HG02610 (cell line): Measurements from ENCODE around the gene ARHGEF1.
"Not testable (repeated sequence)": the region's sequence is repeated elsewhere in the genome, so short reads cannot be mapped to it uniquely, and the experiment has no call there.

Experiments used
- ATAC-seq: cut with Tn5 transposase; IDR thresholded peaks from one replicate; pipeline ENCODE4 v1.9.1; 2021; ENCODE audit warnings: mild to moderate bottlenecking, moderate library complexity; ENCODE audit not compliant: unreplicated experiment

Gene ARHGEF1

DNA sequence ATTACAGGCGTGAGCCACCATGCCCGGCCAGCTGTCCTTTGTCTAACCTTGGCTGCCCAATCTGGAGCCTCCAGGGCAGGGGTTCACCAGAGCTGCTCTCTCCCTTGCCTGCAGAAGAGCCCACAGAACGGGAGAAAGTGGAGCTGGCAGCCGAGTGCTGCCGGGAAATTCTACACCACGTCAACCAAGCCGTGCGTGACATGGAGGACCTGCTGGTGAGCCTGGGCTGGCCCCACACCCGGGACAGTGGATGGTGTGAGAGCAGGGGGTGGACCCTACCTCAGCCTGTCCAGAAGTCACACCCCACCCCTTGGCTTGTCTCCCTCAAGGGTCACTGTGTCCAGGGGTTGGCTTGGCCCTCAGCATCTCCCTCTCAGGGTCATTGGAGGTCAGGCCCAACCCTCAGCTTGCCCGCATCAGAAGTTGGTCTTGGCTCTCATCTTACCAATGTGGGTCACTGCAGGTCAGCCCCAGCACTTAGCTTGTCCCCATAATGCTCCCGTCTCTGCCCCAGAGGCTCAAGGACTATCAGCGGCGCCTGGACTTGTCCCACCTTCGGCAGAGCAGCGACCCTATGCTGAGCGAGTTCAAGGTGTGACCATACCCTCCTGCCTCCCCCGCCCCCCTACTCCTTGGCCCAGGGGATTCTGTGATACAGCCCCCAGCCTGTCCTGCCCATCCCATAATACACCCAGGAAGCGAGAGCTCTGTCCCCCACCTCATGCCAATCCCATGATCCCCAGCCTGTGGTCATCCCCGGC, 20.4 kb downstream of the ARHGEF1 start:
- no peak for ATAC-seq

DNA sequence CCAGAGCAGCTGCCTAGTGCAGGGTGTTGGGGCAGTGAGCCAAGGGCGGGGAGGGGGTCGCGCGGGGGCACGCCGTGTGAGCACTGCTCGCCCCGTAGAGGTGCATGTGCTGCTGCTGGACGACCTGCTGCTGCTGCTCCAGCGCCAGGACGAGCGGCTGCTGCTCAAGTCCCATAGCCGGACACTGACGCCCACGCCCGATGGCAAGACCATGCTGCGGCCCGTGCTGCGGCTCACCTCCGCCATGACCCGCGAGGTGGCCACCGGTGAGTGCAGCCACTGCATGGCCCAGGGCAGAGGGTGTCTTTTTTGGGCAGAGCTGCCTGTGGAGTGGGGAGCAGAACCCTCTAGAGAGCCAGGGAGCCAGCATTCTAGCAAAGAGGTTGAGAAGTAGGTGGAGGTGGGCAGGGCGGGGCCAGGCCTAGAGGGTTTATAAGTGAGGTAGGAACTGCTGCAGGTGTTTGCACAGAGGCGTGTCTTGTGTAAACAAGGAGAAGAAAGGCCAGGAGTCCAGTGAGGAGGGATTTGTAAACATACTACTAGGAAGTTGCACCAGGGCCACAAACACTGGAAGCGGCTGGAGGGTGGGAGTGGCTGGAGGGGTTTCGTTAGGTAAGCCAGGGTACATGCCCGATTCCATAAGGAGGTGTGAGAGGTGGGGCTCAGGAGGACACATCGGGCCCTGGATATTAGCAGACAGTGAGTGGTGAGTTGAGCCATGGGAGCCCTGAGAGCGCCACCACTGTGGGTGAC, 21.3 kb downstream of the ARHGEF1 start:
- ATAC-seq: no peak

GRCh38 chr19:41905273-41906002, 22.5 kb downstream of the ARHGEF1 start:
- no peak for ATAC-seq

DNA sequence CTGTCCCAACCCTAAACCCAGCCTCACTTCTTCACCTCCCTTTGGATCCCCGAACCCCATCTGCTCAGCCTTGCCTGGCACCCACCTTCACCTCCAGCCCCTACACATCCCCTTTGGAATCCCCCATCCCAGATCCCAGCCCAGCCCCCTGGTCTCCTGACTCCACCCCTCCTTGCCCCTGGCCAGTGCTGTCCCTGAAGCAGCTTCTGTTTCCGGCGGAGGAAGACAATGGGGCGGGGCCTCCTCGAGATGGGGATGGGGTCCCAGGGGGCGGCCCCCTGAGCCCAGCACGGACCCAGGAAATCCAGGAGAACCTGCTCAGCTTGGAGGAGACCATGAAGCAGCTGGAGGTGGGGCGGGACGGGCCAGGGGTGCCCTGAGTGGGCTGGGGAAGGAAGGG, 23.3 kb downstream of the ARHGEF1 start:
- ATAC-seq: no peak

DNA sequence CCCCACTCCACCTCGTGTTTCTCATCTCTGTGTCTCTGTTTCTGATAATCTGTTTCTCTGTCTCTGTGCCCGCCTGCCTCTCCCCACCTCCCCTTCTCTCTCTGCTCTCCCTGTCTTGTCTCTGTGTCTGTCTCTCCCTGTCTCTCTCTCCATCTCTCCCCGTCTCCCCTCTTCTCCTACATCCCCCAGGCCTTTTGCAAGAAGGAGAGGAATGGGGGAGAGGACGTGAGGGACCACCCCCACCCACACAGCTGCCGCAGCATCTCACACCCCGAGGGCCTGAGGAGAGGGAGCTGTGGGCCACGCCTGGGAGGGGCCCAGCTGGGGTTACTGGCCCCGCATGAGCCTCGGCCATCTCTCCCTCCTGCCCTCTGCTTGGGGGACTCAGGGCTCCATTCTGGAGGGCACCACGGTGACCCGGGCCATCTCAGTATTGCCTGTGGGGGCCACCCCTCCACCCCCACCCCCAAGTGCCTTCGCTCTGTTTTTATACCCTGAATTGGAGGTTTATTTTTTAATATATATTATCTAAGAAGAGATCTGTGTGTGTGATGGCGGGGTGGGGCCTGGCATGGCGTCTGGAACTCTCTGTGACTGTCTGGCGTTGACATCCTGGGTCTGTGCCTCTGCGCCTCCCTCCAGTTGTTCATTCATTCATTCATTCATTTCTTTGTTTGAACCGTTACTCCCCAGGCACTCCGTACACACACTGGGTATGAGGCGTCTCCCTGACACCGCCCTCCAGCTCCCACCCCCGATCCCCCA, 24.1 kb downstream of the ARHGEF1 start:
- no peak for ATAC-seq

DNA sequence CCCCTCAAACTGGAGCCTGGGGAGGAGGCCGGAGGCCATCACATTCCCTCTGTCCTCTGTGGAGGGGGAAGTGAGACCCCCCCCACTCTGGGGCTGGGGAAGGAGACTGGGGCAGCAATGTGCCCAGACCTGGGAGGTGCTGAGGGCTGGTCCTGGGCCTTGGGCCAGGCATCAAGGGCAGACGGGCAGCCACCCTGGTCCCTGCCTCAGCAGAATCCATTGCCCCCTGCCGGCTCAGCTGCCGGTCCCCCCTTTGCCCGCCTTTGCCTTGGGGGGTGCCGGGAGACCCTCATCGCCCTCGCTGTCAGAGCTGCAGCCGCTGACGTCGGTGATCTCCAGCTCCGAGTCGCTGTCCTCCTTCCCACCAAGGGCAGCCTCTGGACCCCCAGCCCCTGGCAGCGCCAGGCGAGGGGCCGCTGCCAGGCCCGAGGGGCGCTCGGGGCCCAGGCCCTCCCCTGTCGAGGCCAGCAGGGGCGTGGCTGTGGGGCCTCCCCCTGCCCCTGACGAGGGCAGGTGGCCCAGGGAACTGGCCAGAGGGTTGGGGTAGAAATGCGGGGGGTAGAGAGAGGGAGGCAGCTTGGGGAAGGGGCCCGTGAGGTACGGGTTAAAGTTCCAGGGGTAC, 25.1 kb downstream of the ARHGEF1 start:
- ATAC-seq: no peak

DNA sequence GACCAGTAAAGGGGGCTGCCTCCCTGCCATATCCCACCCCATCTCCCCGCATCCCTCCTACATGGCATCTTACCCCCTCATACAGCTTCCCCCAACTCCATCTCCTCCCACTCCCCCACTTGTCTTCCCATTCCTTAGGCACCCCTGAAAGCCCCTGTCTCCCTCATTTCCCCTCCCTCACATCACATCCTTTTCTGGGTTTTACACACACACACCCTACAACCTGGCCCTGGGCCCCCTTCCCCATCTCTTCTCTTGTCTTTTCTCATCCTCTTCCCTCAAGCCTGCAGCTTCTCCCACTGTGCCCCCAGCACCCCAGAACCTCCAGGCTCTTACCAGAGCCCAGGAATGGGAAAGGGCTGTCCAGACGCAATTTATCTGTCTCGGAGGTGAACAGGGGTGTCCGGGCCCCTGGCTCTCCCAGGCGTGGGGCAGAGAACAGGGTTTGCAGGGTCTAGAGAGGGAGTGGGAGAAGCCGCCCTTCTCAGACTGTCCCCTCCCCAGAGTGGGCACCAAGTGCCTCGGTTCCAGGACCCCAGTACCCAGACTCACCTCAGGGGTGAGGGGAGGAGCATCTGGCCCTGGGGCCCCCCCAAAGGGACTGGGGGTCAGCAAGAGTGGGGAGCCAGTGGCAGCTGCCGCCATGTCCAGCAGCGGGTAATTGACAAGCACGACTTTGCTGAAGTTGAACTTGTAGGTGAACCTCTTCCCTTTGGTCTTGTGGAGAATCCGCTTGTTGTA, 25.9 kb downstream of the ARHGEF1 start:
- ATAC-seq: no peak

DNA sequence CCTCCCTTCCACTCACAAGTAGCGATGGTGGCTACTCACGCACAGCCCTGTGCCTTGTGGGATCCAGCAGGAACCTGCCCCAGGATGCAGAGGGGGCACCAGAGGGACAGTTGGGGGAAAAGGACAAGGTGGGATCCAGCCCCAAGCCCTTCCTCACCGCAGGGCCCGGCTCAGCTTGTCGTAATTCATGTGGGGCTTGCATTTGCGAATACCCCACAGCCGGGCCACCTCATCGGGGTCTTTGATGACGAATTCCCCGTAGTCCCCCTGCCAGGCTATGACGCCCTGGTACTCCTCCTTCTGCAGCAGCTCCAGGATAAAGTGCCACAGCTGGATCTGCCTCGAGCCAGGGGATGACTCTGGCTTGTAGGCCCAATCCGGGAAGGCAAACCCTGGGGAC, 26.7 kb downstream of the ARHGEF1 start:
- ATAC-seq: no peak

GRCh38 chr19:41910240-41910991, 27.4 kb downstream of the ARHGEF1 start:
- ATAC-seq: no peak

DNA sequence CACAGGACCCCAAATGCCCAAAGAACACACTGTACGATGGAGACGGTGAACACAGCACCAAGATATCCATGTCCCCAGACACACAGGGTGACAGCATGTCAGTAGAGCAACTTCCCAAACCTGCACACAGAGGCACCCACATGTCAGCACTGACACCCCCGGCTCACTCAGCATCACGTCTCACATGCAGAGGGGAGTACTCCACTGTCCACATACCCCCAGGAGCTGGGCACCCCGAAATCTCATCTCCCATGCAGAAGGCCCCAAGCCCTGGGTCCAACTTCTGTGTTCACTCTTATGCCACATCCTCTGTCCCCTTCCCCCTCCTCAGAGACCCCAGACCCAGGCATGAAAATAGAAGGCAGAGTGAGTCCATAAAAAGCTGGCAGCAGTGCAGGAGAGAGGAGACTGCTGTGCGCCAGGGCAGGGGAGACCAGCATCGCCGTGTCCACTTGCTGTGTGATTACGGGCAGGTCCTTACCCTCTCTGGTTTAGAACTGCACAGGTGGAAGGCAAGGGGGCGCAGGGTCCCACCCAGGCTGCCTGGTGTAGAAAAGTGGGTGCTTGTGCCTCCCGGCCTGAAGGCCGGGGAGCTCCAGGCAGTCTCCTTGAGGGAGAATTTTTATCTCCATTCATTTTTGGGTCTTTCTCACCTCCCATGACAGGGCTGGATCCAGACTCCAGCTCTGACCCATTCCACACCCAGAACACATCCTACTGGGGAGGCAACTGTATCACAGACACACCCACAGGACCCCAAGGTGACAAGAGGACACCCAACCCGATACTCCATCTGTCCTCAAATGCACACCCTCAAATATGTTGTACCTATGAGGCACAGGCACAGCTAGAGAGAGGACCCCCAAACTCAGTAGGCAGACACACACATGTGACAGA, 28.3 kb downstream of the ARHGEF1 start:
- no peak for ATAC-seq

DNA sequence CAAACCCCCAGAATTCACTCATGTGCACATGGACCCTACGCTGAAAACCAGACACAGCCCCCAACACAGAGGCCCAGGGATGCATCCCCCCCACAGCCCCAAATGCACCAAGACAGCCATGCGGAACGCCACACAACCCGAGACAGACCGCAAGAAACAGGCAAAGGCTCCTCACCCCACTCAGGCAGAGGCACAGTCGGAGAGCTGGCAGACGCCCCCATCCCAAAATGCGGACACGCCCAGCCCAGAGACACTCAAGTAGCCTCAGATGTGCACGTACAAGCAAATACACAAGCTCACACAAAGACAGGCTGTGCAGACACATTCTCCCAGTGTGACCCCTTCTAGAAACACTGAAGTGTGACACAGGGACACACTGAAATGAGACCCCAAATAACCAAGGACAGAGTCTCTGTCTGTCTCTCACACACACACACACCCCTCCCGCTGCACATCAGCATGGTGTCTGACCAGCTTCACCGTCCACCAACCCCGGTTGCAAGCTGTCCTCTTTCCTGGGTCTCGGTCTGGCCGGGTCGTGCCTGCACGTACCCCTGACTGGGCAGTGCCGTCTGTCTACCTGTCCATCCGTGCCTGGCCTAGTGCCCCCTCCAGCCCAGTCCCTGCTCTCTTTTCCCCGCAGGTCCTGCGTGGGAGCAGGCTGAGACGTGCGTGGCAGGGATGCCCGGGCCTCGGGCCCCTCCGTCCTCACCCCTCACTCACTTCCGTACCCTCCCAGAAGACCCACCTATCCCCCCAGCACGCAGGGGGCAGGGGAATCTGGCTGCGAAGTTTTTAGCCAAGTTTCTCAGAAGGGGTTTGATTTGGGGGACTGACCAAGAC, 29.1 kb downstream of the ARHGEF1 start:
- ATAC-seq: no peak

DNA sequence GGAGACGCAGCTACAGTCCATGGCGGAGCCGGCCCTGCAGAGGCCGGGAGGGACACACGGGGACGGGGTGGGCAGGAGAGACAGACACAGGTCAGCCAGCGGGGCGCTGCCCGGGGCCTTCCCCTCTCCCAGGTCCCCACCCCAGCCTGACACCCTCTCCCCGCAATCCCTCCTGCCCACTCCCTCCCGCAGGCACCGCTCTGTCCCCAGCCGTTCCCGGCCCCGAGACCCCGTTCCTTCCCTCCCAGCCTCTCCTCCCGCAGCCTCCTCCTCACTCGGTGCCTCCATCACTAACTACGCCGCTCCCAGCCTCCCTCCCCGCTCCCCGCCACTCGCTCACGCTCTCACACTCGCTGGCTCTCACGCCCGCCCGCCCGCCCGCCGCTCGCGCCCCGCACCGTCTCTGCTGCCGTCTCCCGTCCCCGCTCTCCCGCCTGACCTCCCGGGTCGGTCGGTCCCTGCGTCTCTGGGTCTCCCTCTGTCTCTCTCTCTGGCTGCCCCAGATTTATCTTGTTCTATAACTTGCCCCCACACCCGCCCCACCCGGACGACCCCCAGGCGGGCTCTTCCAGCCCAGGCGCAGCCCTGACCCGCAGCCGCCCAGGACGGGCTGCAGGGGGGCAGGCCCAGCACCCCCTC, 30.0 kb downstream of the ARHGEF1 start:
- ATAC-seq: no peak

DNA sequence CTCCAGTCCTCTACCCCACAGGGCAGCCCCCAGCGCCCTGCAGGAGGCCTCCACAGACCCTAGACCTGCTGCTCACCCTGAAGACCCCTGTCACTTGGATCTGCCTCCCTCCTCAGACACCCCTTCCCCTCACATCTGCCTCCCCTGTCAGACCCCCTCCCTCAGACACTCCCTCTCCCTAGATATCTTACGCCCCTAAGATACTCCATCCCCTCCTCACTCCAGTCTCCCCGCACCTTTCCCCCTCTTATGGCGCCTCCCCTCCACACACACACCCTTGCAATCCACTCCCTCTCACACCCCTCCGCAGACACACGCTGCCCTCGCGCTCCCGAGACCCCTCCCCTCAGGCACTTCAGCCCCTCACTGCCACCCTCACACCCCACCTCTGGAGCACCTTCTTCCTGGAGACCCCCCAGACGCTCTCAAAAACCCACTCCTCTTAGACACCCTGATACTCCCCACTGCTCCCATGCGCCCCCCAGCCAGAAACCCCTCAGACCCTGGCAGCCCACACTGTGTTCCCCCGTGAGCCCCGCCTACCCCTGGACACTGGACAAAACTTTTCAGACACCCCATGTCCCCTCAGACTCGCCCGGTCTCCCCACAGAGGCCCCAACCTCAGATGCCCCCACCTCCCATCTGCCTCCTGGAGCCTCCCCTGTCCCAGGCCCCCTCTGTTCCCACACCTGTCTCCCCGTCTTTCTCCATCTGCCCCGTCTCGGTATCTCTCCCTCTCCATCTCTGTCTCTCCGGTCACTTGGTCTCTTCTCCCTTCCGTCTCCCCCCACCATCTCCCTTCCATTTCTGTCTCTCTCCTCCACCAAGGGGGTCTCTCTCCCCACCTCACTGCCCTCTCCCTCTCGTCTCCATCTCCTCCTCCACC, 30.8 kb downstream of the ARHGEF1 start:
- no peak for ATAC-seq

DNA sequence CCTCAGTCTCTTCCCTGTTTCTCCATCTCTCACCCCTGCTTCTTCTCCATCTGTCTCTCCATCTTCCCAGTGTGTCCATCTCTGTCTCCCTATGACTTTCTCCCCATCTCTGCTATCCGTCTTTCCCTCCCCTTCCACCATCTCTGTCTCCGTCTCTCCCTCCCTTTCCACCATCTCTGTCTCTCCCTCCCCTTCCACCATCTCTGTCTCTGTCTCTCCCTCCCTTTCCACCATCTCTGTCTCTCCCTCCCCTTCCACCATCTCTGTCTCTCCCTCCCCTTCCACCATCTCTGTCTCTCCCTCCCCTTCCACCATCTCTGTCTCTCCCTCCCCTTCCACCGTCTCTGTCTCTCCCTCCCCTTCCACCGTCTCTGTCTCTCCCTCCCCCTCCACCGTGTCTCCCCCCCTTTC, 31.4 kb downstream of the ARHGEF1 start:
- not testable (repeated sequence) for ATAC-seq

DNA sequence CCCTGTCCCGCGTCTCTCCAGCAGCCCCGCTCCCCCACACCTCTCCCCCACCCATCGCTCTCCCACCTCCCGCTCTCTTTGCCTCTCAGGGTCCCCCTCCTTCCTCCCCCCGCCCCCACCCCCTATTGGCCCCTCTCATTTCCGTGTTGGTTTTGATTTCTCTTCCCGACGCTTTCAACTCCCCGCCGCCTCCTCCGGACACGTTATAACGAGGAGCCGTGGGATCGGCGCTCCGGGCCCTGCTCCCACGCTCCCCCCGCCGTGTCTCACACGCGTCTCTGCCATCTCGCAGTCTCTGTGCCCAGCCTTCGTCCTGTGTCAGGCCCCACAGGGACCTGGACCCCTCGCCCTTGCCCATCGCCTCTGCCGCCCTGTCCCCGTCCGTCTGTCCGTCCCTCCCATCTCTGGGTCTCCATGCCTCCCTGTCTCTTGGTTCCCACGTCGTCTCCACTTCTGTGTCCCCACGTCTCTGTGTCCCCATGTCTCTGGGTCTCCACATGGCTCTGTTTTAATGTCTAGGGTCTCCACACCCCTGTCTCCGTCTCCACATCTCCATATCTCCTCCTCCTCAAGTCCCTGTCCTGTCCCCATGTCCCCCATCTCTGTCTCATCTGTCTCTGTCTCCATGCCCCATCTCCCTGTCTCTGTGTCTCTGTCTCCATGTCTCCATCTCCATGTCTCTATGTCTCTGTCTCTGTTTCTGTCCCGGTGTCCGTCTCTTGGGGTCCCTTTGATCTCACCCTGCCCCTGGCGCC, 32.2 kb downstream of the ARHGEF1 start:
- no peak for ATAC-seq
